CD4-positive, alpha-beta T cell (primary cell): ENCODE measurements around the gene ERCC5. TPM values are rescaled to one million over a fixed set of nuclear protein-coding genes. Genes with fewer than 3 reads are reported as not detected.

Source experiments
- ATAC-seq: fragments of 200-7000 bp; cut with Tn5 transposase; one replicate; pipeline ENCODE4 v1.10.0; 2022; ENCODE audit warnings: mild to moderate bottlenecking; ENCODE audit not compliant: poor library complexity
- CTCF ChIA-PET: fragments of 350-600 bp; sonication (Branson Sonifier 250); formaldehyde crosslinking; loops from one replicate; lab custom pipeline; 2021; ENCODE audit warnings: antibody characterized with exemption, inconsistent platforms; lab: Charles Lee
- POLR2A ChIA-PET: fragments of 350-600 bp; sonication (Branson Sonifier 250); formaldehyde crosslinking; loops from one replicate; lab custom pipeline; 2021; ENCODE audit warnings: antibody characterized with exemption, inconsistent platforms; lab: Charles Lee
- DNase-seq, 14 experiments: peaks; one replicate each; pipeline ENCODE4 v3.0.0-alpha.2; 2013 to 2020; ENCODE audit warnings: mixed read lengths in 2 of 14
- H3K27ac ChIP-seq, 2 donors: one replicate each; pipeline versions ENCODE4 v1.5.1 to v1.7.0; 2013; ENCODE audit warnings: low read length in 2 of 2, low read depth in 1 of 2, mild to moderate bottlenecking in 1 of 2
- H3K27me3 ChIP-seq, 2 experiments: 1 replicate in 1 of 2; 2 replicates in 1 of 2; pipeline versions ENCODE4 v1.6.1 to v1.7.0; 2013; ENCODE audit warnings: low read length in 2 of 2, control low read depth in 1 of 2, mild to moderate bottlenecking in 1 of 2, moderate library complexity in 1 of 2; ENCODE audit not compliant: insufficient read depth in 2 of 2, control insufficient read depth in 1 of 2
- H3K36me3 ChIP-seq: one replicate; pipeline ENCODE4 v1.6.1; 2013; ENCODE audit warnings: low read length, control low read depth; ENCODE audit not compliant: insufficient read depth
- H3K4me1 ChIP-seq: one replicate; pipeline ENCODE4 v1.6.1; 2013; ENCODE audit warnings: low read length, control low read depth; ENCODE audit not compliant: insufficient read depth
- H3K4me3 ChIP-seq: one replicate; pipeline ENCODE4 v1.5.1; 2013; ENCODE audit warnings: mild to moderate bottlenecking, low read length, moderate library complexity
- H3K9me3 ChIP-seq, 2 experiments: 1 replicate in 1 of 2; 2 replicates in 1 of 2; pipeline versions ENCODE4 v1.6.1 to v1.7.0; 2013; ENCODE audit warnings: low read length in 2 of 2, mild to moderate bottlenecking in 2 of 2, control low read depth in 1 of 2, moderate library complexity in 1 of 2; ENCODE audit not compliant: control insufficient read depth in 1 of 2, insufficient read depth in 1 of 2
- H3K27ac Mint-ChIP-seq: one replicate; pipeline ENCODE4 v1.8.0; 2020; ENCODE audit warnings: mixed read lengths
- H3K27me3 Mint-ChIP-seq: one replicate; pipeline ENCODE4 v1.8.0; 2021; ENCODE audit warnings: mixed read lengths
- H3K36me3 Mint-ChIP-seq: one replicate; pipeline ENCODE4 v1.8.0; 2021; ENCODE audit warnings: low read depth, mixed read lengths
- H3K4me1 Mint-ChIP-seq: one replicate; pipeline ENCODE4 v1.8.0; 2021; ENCODE audit warnings: low read depth, mixed read lengths
- H3K4me3 Mint-ChIP-seq: one replicate; pipeline ENCODE4 v1.8.0; 2020; ENCODE audit warnings: mild to moderate bottlenecking, mixed read lengths
- H3K9me3 Mint-ChIP-seq: one replicate; pipeline ENCODE4 v1.8.0; 2020; ENCODE audit warnings: mixed read lengths
- CTCF ChIP-seq: fragments of 200-600 bp; IDR thresholded peaks from one replicate; pipeline ENCODE4 v1.8.0; 2022; ENCODE audit warnings: antibody characterized with exemption, mild to moderate bottlenecking
- intact Hi-C, 2 experiments: fragments of 100-400 bp; cut with DNase I in 1 of 2; cut with micrococcal nuclease in 1 of 2; formaldehyde crosslinking; loops; one replicate each; pipeline versions ENCODE4 v1.15.1 to v1.9.0; 2023 to 2025; cut with DNase I, micrococcal nuclease
- total RNA-seq, 174 experiments: library from RNA in 2 of 174; stranded (reverse) in 2 of 174; gene quantifications; one replicate each; pipeline ENCODE4 v1.2.3 and lab custom pipeline; 2021 to 2026

The ERCC5 gene
- total RNA-seq, 2 experiments from 2014 or later, result 129 to 136 TPM

- no peaks in the 10 kb centered on the region for H3K4me1 ChIP-seq
- no peaks in the 10 kb centered on the region for H3K36me3 Mint-ChIP-seq
- CTCF ChIA-PET, result no interaction called here
- H3K4me3 Mint-ChIP-seq, result no peak overlapping the region
- H3K4me3 ChIP-seq, result no peak overlapping the region
- no peak for TF ChIP-seq CTCF
- H3K9me3 ChIP-seq, result no peaks in the 10 kb centered on the region
- no peaks in the 10 kb centered on the region for H3K36me3 ChIP-seq
- no peaks in the 10 kb centered on the region for H3K4me1 Mint-ChIP-seq
- POLR2A ChIA-PET, result no interaction called here
- intact Hi-C loops, result no loop called here
- H3K27me3 ChIP-seq, result peaks cover 0 to 5% of the 10 kb centered on the region in 2 experiments
- H3K27me3 Mint-ChIP-seq, result peaks cover 50% of the 10 kb centered on the region
- H3K27ac ChIP-seq, result no peak overlapping the region
- DNase-seq, result no peak
- no peaks in the 10 kb centered on the region for H3K9me3 Mint-ChIP-seq
- H3K27ac Mint-ChIP-seq, result no peak overlapping the region
- ATAC-seq, result no peak
Observed at GRCh38 chr13:102911336-102911735, 65.5 kb downstream of the ERCC5 start.

GRCh38 chr13:102912599-102912998 is 66.8 kb downstream of the ERCC5 start:
- no peak overlapping the region for H3K27ac ChIP-seq
- H3K4me1 Mint-ChIP-seq, result no peaks in the 10 kb centered on the region
- CTCF ChIA-PET, result no interaction called here
- no peaks in the 10 kb centered on the region for H3K4me1 ChIP-seq
- H3K27me3 ChIP-seq, result peaks cover 0 to 8% of the 10 kb centered on the region in 2 experiments
- POLR2A ChIA-PET, result no interaction called here
- no peak for ATAC-seq
- intact Hi-C loops, result no loop called here
- DNase-seq, result no peak
- H3K36me3 Mint-ChIP-seq, result no peaks in the 10 kb centered on the region
- TF ChIP-seq CTCF, result no peak
- no peak overlapping the region for H3K4me3 ChIP-seq
- no peaks in the 10 kb centered on the region for H3K9me3 Mint-ChIP-seq
- H3K4me3 Mint-ChIP-seq, result no peak overlapping the region
- H3K9me3 ChIP-seq, result no peaks in the 10 kb centered on the region
- H3K27ac Mint-ChIP-seq, result no peak overlapping the region
- no peaks in the 10 kb centered on the region for H3K36me3 ChIP-seq
- peaks cover 52% of the 10 kb centered on the region for H3K27me3 Mint-ChIP-seq

GRCh38 chr13:102913914-102914313 is 68.1 kb downstream of the ERCC5 start:
- DNase-seq, result no peak
- ChIA-PET POLR2A (no interaction called here), CTCF (no interaction called here)
- H3K4me1 Mint-ChIP-seq, result no peaks in the 10 kb centered on the region
- intact Hi-C loops, result no loop called here
- Histone ChIP-seq H3K27ac (no peak overlapping the region), H3K27me3 (peaks cover 0 to 8% of the 10 kb centered on the region in 2 experiments), H3K36me3 (no peaks in the 10 kb centered on the region), H3K4me3 (no peak overlapping the region), H3K4me1 (no peaks in the 10 kb centered on the region), H3K9me3 (no peaks in the 10 kb centered on the region)
- no peak overlapping the region for H3K27ac Mint-ChIP-seq
- no peak overlapping the region for H3K4me3 Mint-ChIP-seq
- H3K27me3 Mint-ChIP-seq, result peaks cover 49% of the 10 kb centered on the region
- no peaks in the 10 kb centered on the region for H3K9me3 Mint-ChIP-seq
- ATAC-seq, result no peak
- TF ChIP-seq CTCF, result no peak
- H3K36me3 Mint-ChIP-seq, result no peaks in the 10 kb centered on the region
